ENCODE results near the gene COL18A1.

COL18A1 gene

DNA sequence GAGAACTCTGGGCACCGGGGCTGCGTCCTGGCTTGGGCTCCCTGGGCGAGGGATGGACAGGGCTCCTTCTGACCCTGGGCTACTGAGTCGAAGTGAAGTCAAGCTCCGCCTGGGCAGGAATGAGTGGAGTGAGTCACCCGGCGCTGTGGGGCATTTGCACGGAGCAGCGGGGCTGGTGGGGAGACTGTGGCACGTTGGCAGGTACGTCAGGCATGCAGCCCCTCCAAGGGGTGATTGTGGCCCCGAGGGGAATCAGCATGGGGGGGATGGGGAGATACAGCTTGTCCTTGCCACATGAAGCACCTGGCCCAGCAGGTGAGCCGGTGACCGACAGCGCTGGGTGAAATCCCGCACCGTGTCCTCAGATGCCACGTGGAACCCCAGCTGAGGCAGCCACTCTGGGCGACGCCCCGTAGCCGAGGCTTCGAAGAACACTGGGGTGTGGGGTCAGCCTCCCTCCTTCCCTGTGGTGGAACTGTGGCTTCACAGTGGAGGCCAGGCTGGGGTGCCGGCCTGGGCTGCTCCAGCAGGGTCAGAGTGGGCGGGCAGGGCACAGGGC, 62.3 kb downstream of the COL18A1 start:
- DNase-seq (ENCODE audit: low read depth in 1 of 2, low spot score in 1 of 2) = no peak

DNA sequence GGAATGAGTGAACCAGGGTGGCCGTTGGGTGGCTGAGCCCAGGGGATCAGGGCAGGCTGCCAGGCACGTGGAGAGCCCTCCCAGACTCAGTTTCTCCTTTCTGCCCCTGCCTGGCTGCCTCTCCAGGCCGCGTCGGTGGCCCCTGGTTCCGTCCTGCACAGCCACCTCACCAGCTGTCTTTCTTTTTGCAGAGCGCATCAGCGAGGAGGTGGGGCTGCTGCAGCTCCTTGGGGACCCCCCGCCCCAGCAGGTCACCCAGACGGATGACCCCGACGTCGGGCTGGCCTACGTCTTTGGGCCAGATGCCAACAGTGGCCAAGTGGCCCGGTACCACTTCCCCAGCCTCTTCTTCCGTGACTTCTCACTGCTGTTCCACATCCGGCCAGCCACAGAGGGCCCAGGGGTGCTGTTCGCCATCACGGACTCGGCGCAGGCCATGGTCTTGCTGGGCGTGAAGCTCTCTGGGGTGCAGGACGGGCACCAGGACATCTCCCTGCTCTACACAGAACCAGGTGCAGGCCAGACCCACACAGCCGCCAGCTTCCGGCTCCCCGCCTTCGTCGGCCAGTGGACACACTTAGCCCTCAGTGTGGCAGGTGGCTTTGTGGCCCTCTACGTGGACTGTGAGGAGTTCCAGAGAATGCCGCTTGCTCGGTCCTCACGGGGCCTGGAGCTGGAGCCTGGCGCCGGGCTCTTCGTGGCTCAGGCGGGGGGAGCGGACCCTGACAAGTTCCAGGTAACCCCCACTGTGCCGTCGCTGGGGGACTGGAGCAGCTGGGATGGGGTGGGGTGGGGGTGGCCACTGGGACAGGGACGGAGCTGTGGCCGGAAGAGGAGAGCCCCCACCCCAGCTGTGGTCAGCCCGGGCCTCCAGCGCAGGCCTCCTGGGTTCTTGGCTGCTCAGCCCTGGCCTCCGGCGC, 63.3 kb downstream of the COL18A1 start:
- DNase-seq (ENCODE audit: low read depth in 1 of 2, low spot score in 1 of 2) = no peak

DNA sequence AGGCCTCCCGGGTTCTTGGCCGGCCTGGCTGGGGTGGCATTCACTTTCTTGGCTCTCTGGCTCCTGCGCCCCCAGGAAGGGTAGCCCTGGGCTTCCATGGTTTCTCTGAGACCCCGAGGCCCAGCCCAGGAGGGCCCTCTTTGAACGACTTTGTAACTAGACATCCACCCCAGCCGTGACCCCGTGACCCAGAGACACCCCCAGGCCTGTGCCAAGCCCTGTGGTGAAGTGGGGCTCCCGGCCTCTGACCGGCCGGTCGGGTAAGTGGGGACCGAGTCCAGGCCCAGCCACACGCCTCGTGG, 64.0 kb downstream of the COL18A1 start:
- no peak for DNase-seq (ENCODE audit: low read depth in 1 of 2, low spot score in 1 of 2)

DNA sequence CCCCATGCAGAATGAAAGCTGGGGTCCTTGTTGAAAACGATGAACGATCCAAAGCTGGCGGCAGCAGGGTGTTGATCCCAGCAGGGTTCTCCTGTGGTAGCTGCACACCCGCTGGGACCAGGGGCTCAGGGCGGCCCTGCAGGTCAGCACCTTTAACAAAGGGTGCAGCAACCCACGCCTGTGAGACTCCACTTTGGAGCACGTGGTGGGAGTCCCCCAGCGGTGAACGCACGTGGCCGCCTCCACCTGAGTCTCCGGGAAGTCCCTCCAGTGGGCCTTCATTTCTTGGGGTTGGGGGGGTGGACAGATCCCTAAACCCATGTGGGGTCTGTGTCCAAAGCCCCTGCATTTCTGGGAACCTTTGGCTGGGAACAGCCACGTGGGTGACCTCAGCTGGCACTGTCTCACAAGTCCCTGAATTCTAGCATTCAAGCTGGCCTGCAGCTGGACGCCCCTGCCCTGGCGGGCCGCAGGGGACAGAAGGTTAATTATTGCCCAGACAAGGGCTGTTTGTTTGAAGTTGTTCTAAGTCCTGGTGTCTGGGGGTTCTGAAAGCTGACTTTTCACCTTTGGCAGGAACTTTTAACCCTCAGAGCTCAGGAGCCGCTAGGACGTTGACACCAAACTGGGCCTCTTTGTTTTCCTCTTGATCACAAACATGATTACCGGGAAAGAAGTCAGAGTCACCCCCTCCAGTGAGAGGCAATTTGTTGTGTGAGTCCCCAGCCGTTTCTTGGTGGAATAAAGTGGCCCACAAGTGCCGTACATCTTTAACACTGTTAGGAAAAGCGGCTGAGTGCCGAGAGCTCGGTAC, 64.5 kb downstream of the COL18A1 start:
- DNase-seq (ENCODE audit: low read depth in 1 of 2, low spot score in 1 of 2) = no peak

DNA sequence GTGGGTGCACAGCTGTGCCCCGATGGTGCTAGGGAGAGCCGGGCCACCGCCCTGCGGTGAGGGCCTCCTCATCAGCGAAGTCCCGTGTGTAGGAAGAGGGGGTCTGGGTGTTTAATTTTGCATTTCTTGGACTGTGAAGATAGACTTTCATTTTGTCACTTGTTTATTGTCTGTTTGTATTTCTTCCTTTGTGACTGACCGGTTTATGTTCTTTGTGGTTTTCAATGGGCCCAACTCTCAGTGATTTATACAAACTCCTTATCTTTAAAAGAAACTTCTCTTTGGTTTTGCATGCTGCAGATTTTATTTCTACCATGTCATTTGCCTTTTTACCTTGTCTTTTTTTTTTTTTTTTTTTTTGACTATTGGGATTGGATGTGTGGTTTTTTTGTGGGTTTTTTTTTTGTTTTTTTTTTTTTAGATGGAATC, 65.1 kb downstream of the COL18A1 start:
- DNase-seq (ENCODE audit: low read depth in 1 of 2, low spot score in 1 of 2) = no peak

DNA sequence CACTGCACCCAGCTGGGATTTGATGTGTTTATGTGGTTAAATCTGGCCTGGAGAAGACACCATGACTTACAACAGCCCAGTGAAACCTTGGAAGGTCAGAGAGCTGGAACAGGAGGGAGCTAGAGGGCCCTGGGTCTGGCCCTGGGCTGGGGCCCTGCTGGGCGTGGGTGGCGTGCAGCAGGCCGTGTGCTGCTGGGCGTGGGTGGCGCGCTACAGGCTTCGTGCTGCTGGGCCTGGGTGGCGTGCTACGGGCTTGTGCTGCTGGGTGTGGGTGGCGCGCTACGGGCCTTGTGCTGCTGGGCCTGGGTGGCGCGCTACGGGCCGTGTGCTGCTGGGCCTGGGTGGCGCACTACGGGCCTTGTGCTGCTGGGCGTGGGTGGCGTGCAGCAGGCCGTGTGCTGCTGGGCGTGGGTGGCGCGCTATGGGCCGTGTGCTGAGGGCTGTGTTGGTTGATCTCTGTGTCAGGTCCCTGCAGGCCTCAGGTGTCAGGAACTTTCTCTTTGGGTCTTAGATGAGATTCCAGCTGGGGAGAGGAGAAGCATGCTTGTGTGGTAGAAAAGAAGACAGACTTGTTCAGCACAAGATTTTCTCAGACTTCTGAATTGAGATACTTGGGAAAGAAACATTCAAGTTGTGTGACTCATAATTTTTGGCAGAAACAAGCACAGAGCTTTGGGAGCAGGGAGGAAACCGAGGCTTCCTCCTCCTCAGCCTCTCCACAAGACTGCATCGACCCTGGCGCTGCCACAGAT, 66.0 kb downstream of the COL18A1 start:
- DNase-seq (ENCODE audit: low read depth in 1 of 2, low spot score in 1 of 2) = peak; percentile 33 to 43

DNA sequence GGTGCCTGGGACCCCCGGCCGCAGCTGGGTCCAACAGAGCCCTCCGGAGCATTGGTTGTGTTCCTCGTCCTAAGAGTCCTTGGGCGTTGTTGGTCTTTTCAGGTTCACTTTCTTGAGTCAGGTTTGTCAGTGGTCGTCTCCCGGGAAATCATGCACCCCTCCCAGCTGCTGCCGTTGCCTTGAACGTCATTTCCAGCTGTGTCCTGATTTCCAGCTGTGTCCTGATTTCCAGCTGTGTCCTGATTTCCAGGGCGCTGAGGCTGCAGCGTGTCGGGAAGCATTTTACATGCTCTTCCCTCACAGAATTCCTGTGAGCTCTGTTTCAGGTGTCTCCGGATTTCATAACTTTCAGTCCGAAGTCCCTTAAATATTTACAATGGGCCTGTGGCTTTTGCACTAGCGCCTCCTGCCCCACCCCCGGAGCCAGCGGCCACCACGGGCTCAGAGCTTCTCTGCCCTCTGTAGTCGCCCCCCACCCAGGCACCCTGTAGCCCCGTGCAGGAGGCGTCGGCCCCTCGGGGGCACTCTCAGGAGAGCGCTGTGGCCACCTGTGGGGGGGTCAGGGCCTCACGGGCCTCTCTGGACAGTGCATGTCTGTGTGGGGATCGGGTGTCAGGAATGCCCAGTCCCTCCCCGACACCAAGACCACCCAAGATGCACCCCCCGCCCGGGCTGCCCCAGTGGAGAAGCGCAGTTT, 66.7 kb downstream of the COL18A1 start:
- DNase-seq (ENCODE audit: low read depth in 1 of 2, low spot score in 1 of 2) = no peak

DNA sequence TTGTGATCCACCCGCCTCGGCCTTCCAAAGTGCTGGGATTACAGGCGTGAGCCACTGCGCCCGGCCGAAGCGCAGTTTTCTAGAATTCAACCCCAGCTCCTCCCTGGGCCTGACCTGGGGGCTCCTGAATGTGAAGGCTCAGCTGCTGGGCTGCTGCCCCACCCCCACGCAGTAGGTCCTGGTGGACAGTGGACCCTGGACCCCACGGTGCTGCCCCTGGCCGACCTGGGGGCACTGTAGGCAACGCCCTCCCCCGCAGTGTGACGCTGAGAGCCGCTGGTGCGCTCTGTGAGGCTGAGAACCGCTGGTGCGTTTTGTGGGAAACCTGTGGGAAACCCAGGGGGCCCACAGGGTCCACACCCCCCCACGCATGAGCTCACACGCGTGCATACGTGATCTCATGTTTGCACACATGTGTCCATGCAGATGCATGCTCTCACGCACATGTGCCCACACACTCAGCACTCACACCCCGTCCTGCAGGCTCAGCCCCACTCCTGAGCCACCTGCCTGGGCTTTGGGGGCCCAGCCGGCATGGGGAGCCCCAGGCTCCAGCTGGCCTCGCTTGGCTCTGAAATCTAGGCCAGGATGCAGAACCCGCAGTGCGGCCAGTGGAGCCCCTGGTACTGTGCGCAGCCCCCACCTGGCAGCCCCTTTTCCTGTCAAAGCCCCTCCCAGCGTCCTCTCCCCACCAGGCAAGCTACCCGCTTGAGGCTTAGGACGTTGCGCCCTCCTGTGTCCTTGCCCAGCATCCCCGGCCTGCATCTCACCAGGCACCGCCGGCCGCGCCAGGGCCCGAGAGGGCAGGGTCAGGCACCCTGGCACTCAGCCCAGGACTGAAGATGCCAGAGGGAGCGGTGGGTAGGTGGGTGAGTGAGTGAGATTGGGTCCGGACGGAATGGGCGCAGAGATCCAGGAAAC, 67.7 kb downstream of the COL18A1 start:
- no peak for DNase-seq (ENCODE audit: low read depth in 1 of 2, low spot score in 1 of 2)

DNA sequence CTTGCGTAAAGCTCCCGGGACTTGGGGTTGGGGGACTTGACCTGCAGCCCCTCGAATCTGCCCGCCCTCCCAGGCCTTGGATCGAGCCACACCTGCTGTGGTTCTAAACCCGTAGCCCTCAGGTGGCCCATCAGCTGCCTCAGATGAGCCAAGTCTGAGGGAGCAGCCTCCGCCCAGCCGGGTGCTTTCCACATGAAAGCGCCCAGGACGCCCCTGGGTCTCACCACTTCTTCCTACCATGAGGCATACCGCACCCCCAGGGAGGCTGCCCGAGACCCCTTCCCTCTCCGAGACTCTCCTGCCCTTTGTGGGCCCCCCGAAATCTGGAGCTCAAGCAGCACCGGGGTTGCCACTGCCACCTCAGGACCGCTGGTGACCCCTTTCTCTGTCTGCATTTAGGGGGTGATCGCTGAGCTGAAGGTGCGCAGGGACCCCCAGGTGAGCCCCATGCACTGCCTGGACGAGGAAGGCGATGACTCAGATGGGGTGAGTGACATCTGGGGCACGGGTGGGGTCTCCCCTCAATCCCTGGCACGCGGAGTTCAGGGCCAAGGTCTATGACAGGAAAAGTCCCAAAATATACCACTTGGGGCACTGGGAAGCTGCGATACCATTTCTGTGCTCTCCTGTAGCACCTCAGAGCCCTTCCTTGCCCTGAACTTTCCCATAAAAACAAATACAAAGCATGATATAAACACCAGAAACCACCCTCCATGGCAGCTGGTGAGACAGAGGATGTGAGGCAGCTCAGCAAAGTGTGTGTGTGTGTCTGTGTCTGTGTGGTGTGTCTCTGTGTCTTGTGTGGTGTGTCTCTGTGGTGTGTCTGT, 68.7 kb downstream of the COL18A1 start:
- DNase-seq (ENCODE audit: low read depth in 1 of 2, low spot score in 1 of 2) = no peak

DNA sequence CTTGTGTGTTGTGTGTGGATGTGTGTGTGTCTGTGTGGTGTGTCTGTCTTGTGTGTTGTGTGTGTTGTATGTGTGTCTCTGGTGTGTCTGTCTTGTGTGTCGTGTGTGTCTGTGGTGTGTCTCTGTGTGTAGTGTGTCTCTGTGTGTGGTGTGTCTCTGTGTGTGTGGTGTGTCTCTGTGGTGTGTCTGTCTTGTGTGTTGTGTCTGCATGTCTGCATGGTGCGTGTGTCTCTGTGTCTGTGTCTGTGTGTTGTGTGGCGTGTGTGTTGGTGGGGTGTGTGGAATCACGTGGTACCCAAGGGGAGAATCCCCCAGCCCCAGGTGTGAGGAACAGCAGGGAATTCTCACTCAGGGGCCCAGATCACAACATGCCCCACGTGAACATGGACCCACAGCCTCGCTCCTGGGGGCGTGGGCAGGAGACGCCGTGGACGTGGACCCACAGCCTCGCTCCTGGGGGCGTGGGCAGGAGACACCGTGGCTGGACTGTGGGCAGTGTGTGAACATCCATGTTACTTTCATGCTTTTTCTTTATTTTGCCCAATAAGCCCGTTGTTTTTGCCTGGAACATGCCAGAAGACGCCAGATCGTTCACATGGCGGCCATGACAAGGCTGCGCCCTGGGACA, 69.5 kb downstream of the COL18A1 start:
- DNase-seq (ENCODE audit: low read depth in 1 of 2, low spot score in 1 of 2) = no peak

DNA sequence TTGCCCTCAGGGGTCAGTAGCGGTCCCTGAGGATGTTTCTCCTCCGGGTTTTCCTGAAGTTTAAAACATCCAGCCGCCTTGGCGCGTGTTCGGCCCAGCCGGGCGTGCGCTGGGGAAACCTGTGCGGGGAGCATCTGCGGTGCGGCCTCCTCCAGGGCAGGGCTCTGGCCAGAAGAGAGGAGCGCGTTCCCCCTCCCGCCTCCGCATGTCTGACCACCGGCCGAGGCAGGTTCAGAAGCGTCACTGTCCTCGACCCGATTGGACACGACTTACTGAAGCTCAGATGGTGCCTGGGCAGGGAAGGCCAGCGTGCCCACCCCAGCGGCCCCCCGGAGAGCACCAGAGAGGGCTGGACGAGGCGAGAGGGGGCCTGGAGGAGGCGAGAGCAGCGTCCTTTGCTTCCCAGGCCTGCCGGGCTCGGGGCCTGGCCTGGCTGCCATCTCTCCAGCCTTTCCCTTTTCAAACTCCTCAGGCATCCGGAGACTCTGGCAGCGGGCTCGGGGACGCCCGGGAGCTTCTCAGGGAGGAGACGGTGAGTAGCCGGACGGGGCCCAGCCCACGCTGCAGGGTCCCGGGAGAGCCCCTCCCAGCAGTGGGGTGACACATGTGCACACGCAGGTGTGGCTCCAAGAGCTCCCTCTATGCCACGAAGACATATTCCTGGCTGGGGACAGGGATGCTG, 70.2 kb downstream of the COL18A1 start:
- DNase-seq (ENCODE audit: low read depth in 1 of 2, low spot score in 1 of 2) = no peak

DNA sequence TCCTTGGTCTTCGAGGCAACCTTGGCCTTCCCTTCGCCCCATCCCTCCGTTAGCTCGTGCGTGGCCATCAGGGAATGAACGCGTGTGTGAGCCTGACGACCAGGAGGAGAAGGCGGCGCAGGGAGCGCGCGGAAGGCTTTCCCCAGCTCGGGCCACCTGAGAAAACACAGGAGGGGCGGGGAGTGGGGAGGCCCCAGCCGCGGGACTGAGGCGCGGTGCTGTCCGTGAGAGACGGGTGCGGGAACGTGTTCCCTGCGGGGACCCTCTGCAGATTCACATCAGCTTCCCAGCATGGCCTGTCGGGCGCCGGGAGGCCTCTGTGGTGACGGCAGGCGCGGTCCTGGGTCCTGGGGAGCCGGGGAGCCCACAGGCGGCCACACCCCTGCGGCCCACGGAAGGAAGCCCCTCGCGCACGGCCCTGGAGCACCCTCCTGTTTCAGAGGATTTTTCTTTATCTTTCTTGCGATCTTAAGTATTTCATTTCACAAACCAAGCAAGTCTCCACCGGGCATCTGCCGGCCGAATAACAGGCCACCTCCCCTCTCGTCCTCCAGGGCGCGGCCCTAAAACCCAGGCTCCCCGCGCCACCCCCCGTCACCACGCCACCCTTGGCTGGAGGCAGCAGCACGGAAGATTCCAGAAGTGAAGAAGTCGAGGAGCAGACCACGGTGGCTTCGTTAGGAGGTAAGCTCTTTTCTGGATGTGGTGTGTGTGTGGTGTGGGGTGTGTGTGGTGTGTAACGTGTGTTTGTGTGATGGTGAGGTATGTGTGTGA, 71.0 kb downstream of the COL18A1 start:
- no peak for DNase-seq (ENCODE audit: low read depth in 1 of 2, low spot score in 1 of 2)

DNA sequence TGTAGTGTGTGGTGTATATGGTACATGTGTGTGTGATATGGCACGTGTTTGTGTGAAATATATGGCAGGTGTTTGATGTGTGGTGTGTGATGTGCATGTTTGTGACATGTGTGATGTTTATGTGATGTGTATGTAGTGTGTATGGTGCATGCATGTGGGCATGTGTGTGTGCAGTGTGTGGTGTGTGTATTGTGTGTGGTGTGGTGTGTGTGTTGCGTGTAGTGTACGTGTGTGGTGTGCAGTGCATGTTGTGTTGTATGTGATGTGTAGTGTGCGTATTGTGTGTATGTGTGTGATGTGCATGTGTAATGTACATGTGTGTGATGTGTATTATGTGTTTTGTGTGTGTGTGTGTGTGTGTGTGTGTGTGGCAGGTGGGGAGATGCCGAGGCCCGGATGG, 71.6 kb downstream of the COL18A1 start:
- DNase-seq (ENCODE audit: low read depth in 1 of 2, low spot score in 1 of 2) = no peak

DNA sequence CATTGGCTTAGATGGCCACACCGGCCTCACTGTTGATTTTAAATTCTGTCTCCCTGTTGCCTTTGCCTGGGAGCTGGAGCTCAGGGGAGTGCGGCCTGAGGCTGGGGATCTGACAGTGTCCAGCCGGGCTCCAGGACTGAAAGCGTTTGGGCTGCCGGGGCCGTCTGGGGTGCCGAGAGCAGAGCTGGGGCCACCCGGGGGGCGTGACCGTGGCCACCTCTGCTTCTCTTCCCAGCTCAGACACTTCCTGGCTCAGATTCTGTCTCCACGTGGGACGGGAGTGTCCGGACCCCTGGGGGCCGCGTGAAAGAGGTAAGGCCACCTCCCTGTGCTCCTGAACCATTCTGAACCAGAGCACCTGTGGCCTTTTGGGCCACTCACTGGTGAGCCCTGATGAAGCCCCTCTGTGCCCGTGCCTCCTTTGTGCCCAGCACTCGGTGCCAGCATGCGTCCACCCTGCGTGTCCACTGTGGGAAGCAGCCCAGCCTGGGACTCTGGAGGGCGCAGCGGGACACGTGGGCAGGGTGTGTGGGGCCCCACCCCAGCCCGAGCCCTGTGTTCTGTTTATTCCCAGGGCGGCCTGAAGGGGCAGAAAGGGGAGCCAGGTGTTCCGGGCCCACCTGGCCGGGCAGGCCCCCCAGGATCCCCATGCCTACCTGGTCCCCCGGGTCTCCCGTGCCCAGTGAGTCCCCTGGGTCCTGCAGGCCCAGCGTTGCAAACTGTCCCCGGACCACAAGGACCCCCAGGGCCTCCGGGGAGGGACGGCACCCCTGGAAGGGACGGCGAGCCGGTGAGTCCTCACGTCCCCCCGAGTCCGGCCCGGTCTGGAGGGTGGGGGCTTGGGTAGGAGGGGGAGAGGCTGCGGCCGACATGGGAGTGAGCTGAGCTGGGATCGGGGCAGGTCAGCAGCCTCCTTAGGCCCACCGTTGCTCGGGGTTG, 72.5 kb downstream of the COL18A1 start:
- DNase-seq (ENCODE audit: low read depth in 1 of 2, low spot score in 1 of 2) = no peak

DNA sequence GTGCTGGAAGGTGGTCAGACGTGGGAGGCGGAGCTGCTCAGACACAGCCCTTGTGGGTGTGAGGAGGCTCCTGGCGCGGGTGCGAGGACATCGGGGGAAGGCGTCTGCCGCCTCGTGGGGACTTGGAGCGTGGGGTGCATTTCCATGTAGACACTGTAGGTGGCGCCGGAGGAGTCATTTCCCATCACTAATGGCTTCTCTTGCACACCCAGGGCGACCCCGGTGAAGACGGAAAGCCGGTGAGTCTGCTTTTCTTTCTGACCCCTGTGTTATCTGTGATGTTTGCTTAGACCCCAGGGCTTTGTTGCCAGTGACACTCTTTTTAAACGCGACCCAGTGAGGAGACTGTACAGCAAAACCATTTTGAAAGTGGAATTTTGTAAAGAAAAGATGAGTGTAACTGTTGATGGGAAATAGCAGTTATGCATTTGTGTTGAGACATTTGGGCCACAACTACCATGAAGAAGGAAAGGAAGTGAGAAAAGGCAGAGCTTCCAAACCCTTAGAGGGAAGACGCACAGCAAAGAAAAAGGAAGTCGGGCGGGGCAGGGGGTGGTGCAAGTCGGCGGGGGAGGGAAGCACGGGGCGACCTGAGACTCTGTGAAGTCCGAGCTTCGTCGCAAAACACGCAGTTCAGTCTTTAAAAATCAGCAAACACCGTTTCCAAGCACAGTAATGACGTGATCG, 73.3 kb downstream of the COL18A1 start:
- DNase-seq (ENCODE audit: low read depth in 1 of 2, low spot score in 1 of 2) = peak; percentile 65

Measured in stimulated activated CD4-positive, alpha-beta T cell treated with anti-CD3 and anti-CD28 coated beads, Interleukin-15, amount 100 ng/mL, for 1 hour (primary cell).